Stimulated activated CD4-positive, alpha-beta T cell treated with anti-CD3 and anti-CD28 coated beads, Interleukin-4, amount 100 ng/mL, for 48 hours (primary cell): Measurements from ENCODE around the gene SPRR2D.
"Not testable (repeated sequence)": the region's sequence is repeated elsewhere in the genome, so short reads cannot be mapped to it uniquely, and the experiment has no call there.

Experiments
- DNase-seq, 2 donors: peaks; one replicate each; pipeline ENCODE4 v3.0.0-alpha.2; 2020; ENCODE audit warnings: low read depth in 2 of 2

The SPRR2D gene

GRCh38 chr1:153011235-153011758 lies 29.6 kb downstream of the SPRR2D start:
- not testable (repeated sequence) for DNase-seq

GRCh38 chr1:153001382-153001781 lies 39.5 kb downstream of the SPRR2D start, which contains the start of gene SPRR3:
TSS of gene SPRR3 (plus strand) at chr1:153001749. CDS start at chr1:153003021, 1,272 bp downstream.
- DNase-seq = no peak

DNA sequence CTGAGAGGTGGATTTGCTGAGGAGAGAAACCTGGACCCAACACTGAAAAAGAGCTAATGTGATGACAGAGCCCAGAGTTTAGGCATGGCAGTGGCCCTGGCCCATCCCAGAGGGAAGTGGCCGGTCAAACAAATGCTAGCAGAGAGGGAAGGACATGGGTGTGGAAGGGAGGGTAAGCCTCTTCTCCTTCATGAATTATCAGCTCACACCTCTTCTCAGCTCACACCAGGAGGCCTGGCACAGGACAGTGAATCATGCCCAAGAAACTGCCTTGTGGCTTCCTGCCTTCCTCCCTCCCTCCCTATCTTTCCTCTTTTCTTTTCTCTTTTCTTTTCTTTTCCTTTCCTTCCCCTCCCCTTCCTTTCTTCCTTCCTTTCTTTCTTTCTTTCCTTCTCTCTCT lies 40.6 kb downstream of the SPRR2D start:
- no peak for DNase-seq

- no peak for DNase-seq
Observed at GRCh38 chr1:152999818-153000217, 41.1 kb downstream of the SPRR2D start.

DNA sequence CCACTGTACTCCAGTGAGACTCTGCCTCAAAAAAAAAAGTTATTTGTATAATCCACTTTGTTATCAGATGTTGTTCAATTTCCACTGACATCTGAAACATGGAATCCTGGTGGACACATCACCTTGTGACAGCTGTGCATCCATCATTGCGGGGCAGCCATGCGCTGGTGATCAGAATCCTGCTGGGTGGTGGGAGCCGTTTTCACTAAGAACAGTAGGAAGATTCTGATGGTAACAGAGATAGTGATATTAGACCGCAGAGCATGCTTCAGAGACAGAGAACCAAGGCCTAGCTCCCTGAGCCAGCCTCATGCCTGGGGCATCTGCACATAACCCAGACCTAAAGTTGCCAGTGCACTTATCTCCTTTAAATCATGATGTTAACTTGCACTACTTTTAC lies 42.4 kb downstream of the SPRR2D start:
- DNase-seq = no peak

DNA sequence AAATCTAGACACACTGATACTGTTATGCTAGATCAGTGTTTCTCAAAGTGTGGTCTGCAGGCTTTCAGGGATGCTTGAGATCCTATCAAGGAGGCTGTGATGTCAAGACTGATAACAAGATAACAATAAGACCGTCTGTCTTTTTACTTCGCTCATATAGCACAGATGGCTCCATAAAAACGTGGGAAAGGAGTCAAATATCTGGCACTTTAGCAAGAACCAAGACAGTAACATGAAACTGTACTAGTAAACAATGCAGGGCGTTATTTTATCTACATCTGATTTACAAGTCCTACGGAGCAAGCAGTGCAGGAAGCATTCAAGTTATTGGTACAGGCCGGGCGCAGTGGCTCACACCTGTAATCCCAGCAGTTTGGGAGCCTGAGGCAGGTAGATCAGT lies 43.0 kb downstream of the SPRR2D start:
- DNase-seq = no peak

DNA sequence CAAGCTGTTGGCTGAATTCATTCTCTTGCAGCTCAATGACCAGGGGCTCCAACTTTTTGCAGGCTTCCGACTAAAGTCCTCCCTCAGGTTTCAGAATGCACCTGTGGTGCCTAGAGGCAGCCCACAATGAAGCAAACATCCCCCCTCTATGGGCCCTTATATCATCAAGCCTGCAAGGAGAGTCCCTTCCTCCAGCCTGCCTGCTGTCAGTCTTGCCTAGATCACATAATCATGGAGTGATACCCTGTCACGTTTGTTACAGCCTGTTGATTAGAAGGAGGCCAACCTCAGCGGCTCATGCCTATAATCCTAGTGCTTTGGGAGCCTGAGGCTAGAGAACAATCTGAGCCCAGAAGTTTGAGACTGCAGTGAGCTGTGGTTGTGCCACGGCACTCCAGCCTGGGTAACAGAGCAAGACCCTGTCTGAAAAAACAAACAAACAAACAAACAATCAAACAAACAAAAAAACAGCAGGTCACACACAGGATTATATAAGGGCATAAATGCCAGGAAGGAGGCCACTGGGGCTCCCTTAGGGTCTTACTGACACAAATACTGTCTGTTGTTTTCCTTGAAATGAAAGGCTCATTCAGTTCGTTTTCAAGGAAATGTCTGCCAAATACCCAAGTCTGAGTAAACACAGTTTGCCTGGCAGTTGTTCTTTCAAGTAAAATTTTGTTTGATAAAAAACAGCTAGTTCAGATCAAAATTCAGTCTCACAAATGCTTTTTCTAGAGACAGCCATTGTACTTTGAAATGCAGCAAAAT lies 44.1 kb downstream of the SPRR2D start:
- DNase-seq = no peak

DNA sequence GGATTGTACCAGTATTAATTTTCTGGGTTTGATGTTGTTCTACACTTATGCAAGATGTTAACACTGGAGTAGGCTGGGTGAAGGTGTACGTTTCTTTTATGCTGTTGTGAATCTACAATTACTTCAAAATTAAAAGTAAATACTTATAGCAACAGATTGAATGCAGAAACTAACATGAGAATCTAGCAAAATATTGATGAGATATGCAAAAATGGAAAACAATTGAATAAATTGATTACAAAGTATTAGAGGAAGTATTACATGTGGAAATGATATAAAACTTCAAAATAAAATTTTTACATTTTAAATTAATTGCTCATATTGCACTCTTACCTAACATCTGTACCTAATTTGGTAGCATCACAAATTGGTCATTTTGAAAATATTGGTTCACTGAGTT lies 45.1 kb downstream of the SPRR2D start:
- no peak for DNase-seq

- DNase-seq = no peak
Observed at GRCh38 chr1:152993186-152993585, 47.7 kb downstream of the SPRR2D start.
